HEK293T (cell line): ENCODE results near the gene ESRRG.

ENCODE experiments used
- ARNT ChIP-seq: fragments of 450-650 bp; IDR thresholded peaks from 2 replicates; pipeline ENCODE4 v1.6.1; 2017; ENCODE audit warnings: mild to moderate bottlenecking
- BHLHE40 ChIP-seq: fragments of 450-650 bp; IDR thresholded peaks from 2 replicates; pipeline ENCODE4 v1.6.1; 2016; ENCODE audit warnings: mild to moderate bottlenecking, moderate library complexity, borderline replicate concordance
- FOXA1 ChIP-seq: fragments of 450-650 bp; IDR thresholded peaks from 2 replicates; pipeline ENCODE4 v1.6.1; 2016; ENCODE audit warnings: mild to moderate bottlenecking
- FOXK2 ChIP-seq: fragments of 450-650 bp; IDR thresholded peaks from 2 replicates; pipeline ENCODE4 v1.6.1; 2016; ENCODE audit warnings: mild to moderate bottlenecking
- FOXM1 ChIP-seq: fragments of 450-650 bp; IDR thresholded peaks from 2 replicates; pipeline ENCODE4 v1.6.1; 2017; ENCODE audit warnings: mild to moderate bottlenecking, borderline replicate concordance
- NFRKB ChIP-seq: fragments of 450-650 bp; IDR thresholded peaks from 2 replicates; pipeline ENCODE4 v1.6.1; 2016; ENCODE audit warnings: mild to moderate bottlenecking, moderate library complexity
- SP1 ChIP-seq: fragments of 450-650 bp; IDR thresholded peaks from 2 replicates; pipeline ENCODE4 v1.6.1; 2017
- SUZ12 ChIP-seq: fragments of 450-650 bp; IDR thresholded peaks from 2 replicates; pipeline ENCODE4 v1.6.1; 2016; ENCODE audit warnings: mild to moderate bottlenecking
- TARDBP ChIP-seq: fragments of 450-650 bp; IDR thresholded peaks from 2 replicates; pipeline ENCODE4 v1.6.1; 2016
- ZNF384 ChIP-seq: fragments of 450-650 bp; IDR thresholded peaks from 2 replicates; pipeline ENCODE4 v1.6.1; 2016
- TF ChIP-seq, protein P1 (sequence below): fragments of 450-650 bp; IDR thresholded peaks from 2 replicates; pipeline ENCODE4 v1.6.1; 2016

DNA sequence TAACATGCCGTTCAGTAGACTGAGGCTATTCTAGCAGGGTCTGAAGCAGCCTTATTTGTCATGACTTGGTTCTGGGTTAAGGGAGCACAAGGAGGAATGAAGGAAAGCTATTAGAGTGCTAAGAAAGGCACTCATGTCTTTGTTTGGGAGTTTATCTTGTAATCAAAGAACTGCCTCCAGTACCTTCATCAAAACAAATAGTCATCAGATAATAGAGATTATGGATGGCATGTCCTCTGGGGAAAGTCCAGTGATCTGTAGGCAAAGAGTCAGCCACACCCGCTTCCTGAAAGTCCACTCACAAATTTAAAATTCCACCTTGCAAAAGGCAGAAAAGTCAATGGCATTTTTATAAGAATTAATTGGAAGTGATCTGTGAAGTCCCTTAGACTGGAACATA is 56.8 kb downstream of the ESRRG start:
- TF ChIP-seq FOXM1, result no peak
- TF ChIP-seq SP1, result no peak
- no peak for TF ChIP-seq FOXK2
- TF ChIP-seq SUZ12, result no peak
- TF ChIP-seq ZNF384, result no peak
- no peak for TF ChIP-seq BHLHE40
- TF ChIP-seq, protein P1, sequence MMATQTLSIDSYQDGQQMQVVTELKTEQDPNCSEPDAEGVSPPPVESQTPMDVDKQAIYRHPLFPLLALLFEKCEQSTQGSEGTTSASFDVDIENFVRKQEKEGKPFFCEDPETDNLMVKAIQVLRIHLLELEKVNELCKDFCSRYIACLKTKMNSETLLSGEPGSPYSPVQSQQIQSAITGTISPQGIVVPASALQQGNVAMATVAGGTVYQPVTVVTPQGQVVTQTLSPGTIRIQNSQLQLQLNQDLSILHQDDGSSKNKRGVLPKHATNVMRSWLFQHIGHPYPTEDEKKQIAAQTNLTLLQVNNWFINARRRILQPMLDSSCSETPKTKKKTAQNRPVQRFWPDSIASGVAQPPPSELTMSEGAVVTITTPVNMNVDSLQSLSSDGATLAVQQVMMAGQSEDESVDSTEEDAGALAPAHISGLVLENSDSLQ, result no peak
- no peak for TF ChIP-seq ARNT
- TF ChIP-seq TARDBP, result no peak
- no peak for TF ChIP-seq NFRKB
- no peak for TF ChIP-seq FOXA1
